ENCODE data around the gene IDH3A. TPM values are rescaled to one million over a fixed set of nuclear protein-coding genes. Genes with fewer than 3 reads are reported as not detected.

Gene IDH3A
- total RNA-seq, result 103 and 114 TPM in 2 replicates

GRCh38 chr15:78149068-78149804, at the start of gene IDH3A:
TSS of gene IDH3A (plus strand) at chr15:78149362. CDS start at chr15:78149404, 42 bp downstream.
- intact Hi-C loops (cut with micrococcal nuclease), result loop anchor here (1.0 to 2.0 kb wide), 8 partner anchors 18 to 392 kb away; partner anchors contain the start of genes CIB2, IREB2, PSMA4 and SKIC8

- intact Hi-C loops (cut with micrococcal nuclease), result no loop called here
Observed at GRCh38 chr15:78100886-78101285, 48.3 kb upstream of the IDH3A start.

- intact Hi-C loops (cut with micrococcal nuclease), result no loop called here
Observed at GRCh38 chr15:78101423-78102105, 47.6 kb upstream of the IDH3A start.

- intact Hi-C loops (cut with micrococcal nuclease), result no loop called here
Observed at GRCh38 chr15:78102211-78102610, 47.0 kb upstream of the IDH3A start.

- intact Hi-C loops (cut with micrococcal nuclease), result loop anchor here (1.0 kb wide), 2 partner anchors 25 to 52 kb away; partner anchors contain the start of gene TBC1D2B
Observed at GRCh38 chr15:78102741-78103140, 46.4 kb upstream of the IDH3A start.

- intact Hi-C loops (cut with micrococcal nuclease), result loop anchor here (1.0 kb wide), 2 partner anchors 26 to 53 kb away; partner anchors contain the start of gene TBC1D2B
Observed at GRCh38 chr15:78103406-78104118, 45.6 kb upstream of the IDH3A start.

- intact Hi-C loops (cut with micrococcal nuclease), result no loop called here
Observed at GRCh38 chr15:78104119-78104479, 45.1 kb upstream of the IDH3A start.

- intact Hi-C loops (cut with micrococcal nuclease), result loop anchor here (5.0 kb wide), 2 partner anchors 88 to 192 kb away; partner anchors contain the start of gene SKIC8
Observed at GRCh38 chr15:78104566-78105475, 44.3 kb upstream of the IDH3A start.

GRCh38 chr15:78105476-78106241, 43.5 kb upstream of the IDH3A start:
- intact Hi-C loops (cut with micrococcal nuclease), result loop anchor here (5.0 kb wide), 2 partner anchors 88 to 192 kb away; partner anchors contain the start of gene SKIC8

GRCh38 chr15:78107471-78107870, 41.7 kb upstream of the IDH3A start:
- intact Hi-C loops (cut with micrococcal nuclease), result loop anchor here (5.0 kb wide), 2 partner anchors 90 to 190 kb away; partner anchors contain the start of gene SKIC8

- intact Hi-C loops (cut with micrococcal nuclease), result loop anchor here (1.0 to 5.0 kb wide), 9 partner anchors 31 to 198 kb away; partner anchors contain the start of genes SKIC8 and TBC1D2B
Observed at GRCh38 chr15:78108300-78109084, 40.7 kb upstream of the IDH3A start.

- intact Hi-C loops (cut with micrococcal nuclease), result loop anchor here (5.0 kb wide), 2 partner anchors 92 to 188 kb away; partner anchors contain the start of gene SKIC8
Observed at GRCh38 chr15:78109156-78109555, 40.0 kb upstream of the IDH3A start.

- intact Hi-C loops (cut with micrococcal nuclease), result no loop called here
Observed at GRCh38 chr15:78110096-78110495, 39.1 kb upstream of the IDH3A start.

GRCh38 chr15:78110916-78111475, 38.2 kb upstream of the IDH3A start:
- intact Hi-C loops (cut with micrococcal nuclease), result no loop called here

GRCh38 chr15:78111788-78112187, 37.4 kb upstream of the IDH3A start:
- intact Hi-C loops (cut with micrococcal nuclease), result loop anchor here (2.0 kb wide), 1 partner anchor 597 kb away; no protein-coding TSS in a partner anchor

GRCh38 chr15:78112551-78112950, 36.6 kb upstream of the IDH3A start:
- intact Hi-C loops (cut with micrococcal nuclease), result loop anchor here (2.0 kb wide), 1 partner anchor 596 kb away; no protein-coding TSS in a partner anchor

GRCh38 chr15:78120523-78120922, 28.6 kb upstream of the IDH3A start:
- intact Hi-C loops (cut with micrococcal nuclease), result no loop called here

- intact Hi-C loops (cut with micrococcal nuclease), result no loop called here
Observed at GRCh38 chr15:78125267-78125666, 23.9 kb upstream of the IDH3A start.
